IPS DF 4.7 (cell line): ENCODE measurements around the gene CMKLR1.
A peak's percentile ranks its signal among the peaks of the same experiment; 100 is the strongest.

Source experiments
- DNase-seq: peaks from one replicate; pipeline ENCODE4 v3.0.0-alpha.2; 2013; ENCODE audit warnings: low spot score; ENCODE audit errors: extremely low read depth

CMKLR1 gene

GRCh38 chr12:108338915-108339657 is at the start of gene CMKLR1:
TSS of gene CMKLR1 (minus strand) at chr12:108339311. CDS start at chr12:108293591, 45,720 bp downstream.
- no peak for DNase-seq

GRCh38 chr12:108387771-108388170 is 48.7 kb upstream of the CMKLR1 start:
- no peak for DNase-seq

GRCh38 chr12:108386709-108387360 is 47.7 kb upstream of the CMKLR1 start:
- no peak for DNase-seq

- DNase-seq: no peak
Measured at GRCh38 chr12:108382437-108382801, 43.3 kb upstream of the CMKLR1 start.

GRCh38 chr12:108381787-108382436 is 42.8 kb upstream of the CMKLR1 start:
- DNase-seq: no peak

GRCh38 chr12:108380382-108380781 is 41.3 kb upstream of the CMKLR1 start:
- no peak for DNase-seq

- DNase-seq: no peak
Measured at GRCh38 chr12:108379823-108380222, 40.7 kb upstream of the CMKLR1 start.

GRCh38 chr12:108378926-108379325 is 39.8 kb upstream of the CMKLR1 start:
- no peak for DNase-seq

GRCh38 chr12:108377260-108377659 is 38.1 kb upstream of the CMKLR1 start:
- no peak for DNase-seq

- no peak for DNase-seq
Measured at GRCh38 chr12:108375986-108376663, 37.0 kb upstream of the CMKLR1 start.

GRCh38 chr12:108374596-108375320 is 35.6 kb upstream of the CMKLR1 start:
- DNase-seq: no peak

GRCh38 chr12:108373111-108373510 is 34.0 kb upstream of the CMKLR1 start:
- peak; percentile 33 for DNase-seq

- no peak for DNase-seq
Measured at GRCh38 chr12:108371801-108372344, 32.8 kb upstream of the CMKLR1 start.

- no peak for DNase-seq
Measured at GRCh38 chr12:108370415-108370814, 31.3 kb upstream of the CMKLR1 start.

GRCh38 chr12:108369736-108370396 is 30.8 kb upstream of the CMKLR1 start:
- no peak for DNase-seq

- no peak for DNase-seq
Measured at GRCh38 chr12:108368089-108368488, 29.0 kb upstream of the CMKLR1 start.

- DNase-seq: no peak
Measured at GRCh38 chr12:108367436-108367835, 28.3 kb upstream of the CMKLR1 start.

- DNase-seq: no peak
Measured at GRCh38 chr12:108365324-108365723, 26.2 kb upstream of the CMKLR1 start.

- no peak for DNase-seq
Measured at GRCh38 chr12:108364879-108365278, 25.8 kb upstream of the CMKLR1 start.

GRCh38 chr12:108363565-108363964 is 24.5 kb upstream of the CMKLR1 start:
- no peak for DNase-seq
